ENCODE results near the gene RNF126. TPM values are rescaled to one million over a fixed set of nuclear protein-coding genes. Genes with fewer than 3 reads are reported as not detected.

RNF126 gene
- total and polyA plus RNA-seq, 8 donors = 21.1 to 240 (median 35.0) TPM

DNA sequence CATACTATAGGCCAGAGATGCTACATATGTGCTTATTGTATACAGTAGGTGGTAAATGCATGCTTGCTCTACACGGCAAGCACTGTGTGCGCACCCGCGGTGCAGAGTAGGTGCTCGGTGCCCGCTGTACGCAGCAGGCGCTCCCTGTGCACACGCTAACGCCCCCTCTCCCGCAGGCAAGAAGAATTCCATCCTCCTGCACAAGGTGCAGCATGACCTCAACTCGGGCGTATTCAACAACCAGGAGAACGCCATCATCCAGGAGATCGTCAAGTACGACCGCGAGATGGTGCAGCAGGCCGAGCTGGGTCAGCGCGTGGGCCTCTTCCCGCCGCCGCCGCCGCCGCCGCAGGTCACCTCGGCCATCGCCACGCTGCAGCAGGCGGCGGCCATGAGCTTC lies 47.4 kb downstream of the RNF126 start:
- peak in 1 of 2 donors; percentile 71 for DNase-seq
- H3K4me3 ChIP-seq = no peak overlapping the region
- intact Hi-C loops (cut with DNase I; ENCODE audit: low total_unique reads) = no loop called here

DNA sequence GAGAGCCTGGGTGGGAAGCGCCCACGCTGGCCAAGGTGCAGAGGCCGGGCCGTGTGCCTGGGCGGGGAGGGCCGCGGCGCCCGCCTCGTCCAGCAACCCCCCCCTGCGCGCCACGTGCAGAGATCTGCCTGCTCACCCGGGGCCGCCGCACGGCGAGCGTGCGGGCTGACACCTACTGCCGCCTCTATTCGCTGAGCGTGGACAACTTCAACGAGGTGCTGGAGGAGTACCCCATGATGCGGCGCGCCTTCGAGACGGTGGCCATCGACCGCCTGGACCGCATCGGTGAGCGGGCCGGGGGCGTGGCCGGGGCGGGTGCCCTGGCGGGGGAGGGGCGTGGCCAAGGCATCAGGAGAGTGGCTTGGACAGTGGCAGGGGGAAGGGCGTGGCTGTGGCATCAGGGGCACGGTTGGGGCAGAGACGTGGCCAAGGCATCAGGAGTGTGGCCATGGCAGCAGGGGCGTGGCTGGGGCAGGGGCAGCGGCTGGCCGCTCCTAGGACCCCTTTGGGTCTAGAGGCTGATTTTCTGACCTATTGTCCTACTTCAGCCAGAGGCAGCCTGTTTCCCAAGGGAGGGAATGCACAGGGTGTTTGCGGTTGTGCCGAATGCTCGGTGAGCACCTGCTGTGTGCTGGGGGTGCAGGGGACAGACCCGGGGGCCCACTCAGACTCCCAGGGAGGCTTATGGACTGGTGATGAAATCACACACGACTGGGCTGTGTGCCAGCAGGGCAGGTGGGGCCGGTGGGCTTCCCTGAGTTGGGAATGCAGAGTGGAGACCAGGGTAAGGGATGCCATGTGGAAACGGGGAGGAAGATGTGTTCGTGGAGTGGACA lies 49.1 kb downstream of the RNF126 start:
- 60 to 87% (median 82%) methylated on average over 30 to 54 of the region's 54 CpGs for WGBS, 5 donors
- H3K27ac ChIP-seq = no peak overlapping the region
- no peak overlapping the region for H3K4me3 ChIP-seq
- TF ChIP-seq EP300 (IDR thresholded peaks at IDR 0.05) (no peak), POLR2AphosphoS5 (IDR thresholded peaks at IDR 0.05) (no peak), POLR2A (IDR thresholded peaks at IDR 0.05) (no peak)
- TF ChIP-seq, protein P1, sequence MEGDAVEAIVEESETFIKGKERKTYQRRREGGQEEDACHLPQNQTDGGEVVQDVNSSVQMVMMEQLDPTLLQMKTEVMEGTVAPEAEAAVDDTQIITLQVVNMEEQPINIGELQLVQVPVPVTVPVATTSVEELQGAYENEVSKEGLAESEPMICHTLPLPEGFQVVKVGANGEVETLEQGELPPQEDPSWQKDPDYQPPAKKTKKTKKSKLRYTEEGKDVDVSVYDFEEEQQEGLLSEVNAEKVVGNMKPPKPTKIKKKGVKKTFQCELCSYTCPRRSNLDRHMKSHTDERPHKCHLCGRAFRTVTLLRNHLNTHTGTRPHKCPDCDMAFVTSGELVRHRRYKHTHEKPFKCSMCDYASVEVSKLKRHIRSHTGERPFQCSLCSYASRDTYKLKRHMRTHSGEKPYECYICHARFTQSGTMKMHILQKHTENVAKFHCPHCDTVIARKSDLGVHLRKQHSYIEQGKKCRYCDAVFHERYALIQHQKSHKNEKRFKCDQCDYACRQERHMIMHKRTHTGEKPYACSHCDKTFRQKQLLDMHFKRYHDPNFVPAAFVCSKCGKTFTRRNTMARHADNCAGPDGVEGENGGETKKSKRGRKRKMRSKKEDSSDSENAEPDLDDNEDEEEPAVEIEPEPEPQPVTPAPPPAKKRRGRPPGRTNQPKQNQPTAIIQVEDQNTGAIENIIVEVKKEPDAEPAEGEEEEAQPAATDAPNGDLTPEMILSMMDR (IDR thresholded peaks at IDR 0.05) = no peak
- H3K36me3 ChIP-seq = peaks cover 16 to 24% (median 23%) of the 10 kb centered on the region in 4 donors
- DNase-seq = no peak
- no peaks in the 10 kb centered on the region for H3K9me3 ChIP-seq
- H3K27me3 ChIP-seq = peaks cover 0 to 58% (median 11%) of the 10 kb centered on the region in 3 donors
- H3K4me1 ChIP-seq = peaks cover 15 to 43% (median 28%) of the 10 kb centered on the region in 4 donors
- intact Hi-C loops (cut with DNase I; ENCODE audit: low total_unique reads) = no loop called here

More for the DNA sequence above, 47.4 kb downstream of the RNF126 start:
- WGBS, 5 donors = 16 to 53% (median 28%) methylated on average over 10 to 33 of the region's 33 CpGs
- Histone ChIP-seq H3K27me3 (peaks cover 0 to 41% (median 9%) of the 10 kb centered on the region in 3 donors), H3K27ac (no peak overlapping the region), H3K9me3 (no peaks in the 10 kb centered on the region), H3K36me3 (peaks cover 32 to 41% (median 39%) of the 10 kb centered on the region in 4 donors), H3K4me1 (peaks cover 7 to 26% (median 15%) of the 10 kb centered on the region in 4 donors)
- TF ChIP-seq POLR2A (IDR thresholded peaks at IDR 0.05) (no peak), POLR2AphosphoS5 (IDR thresholded peaks at IDR 0.05) (no peak), EP300 (IDR thresholded peaks at IDR 0.05) (no peak)
- TF ChIP-seq, protein P1 (IDR thresholded peaks at IDR 0.05) = no peak

DNA sequence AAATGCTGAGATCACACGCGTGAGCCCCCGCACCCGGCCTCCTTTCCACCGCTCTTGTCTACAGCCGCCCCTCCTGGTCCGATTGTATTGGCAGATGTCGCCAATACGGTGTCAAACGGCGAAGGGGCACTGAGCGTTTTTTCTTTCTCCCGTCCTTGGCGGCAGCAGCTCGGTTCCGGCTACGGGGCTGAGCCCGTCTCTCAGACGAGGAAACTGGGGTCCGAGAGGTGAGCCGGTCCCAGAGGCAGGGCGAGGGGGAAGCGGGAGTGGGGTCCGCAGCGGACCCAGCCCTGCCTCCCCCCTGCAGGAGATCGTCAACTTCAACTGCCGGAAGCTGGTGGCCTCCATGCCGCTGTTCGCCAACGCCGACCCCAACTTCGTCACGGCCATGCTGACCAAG lies 50.1 kb downstream of the RNF126 start:
- Histone ChIP-seq H3K36me3 (peaks cover 6 to 14% (median 12%) of the 10 kb centered on the region in 4 donors), H3K4me1 (peaks cover 15 to 48% (median 32%) of the 10 kb centered on the region in 4 donors), H3K9me3 (no peaks in the 10 kb centered on the region), H3K4me3 (no peak overlapping the region), H3K27ac (no peak overlapping the region), H3K27me3 (peaks cover 0 to 68% (median 11%) of the 10 kb centered on the region in 3 donors)
- TF ChIP-seq POLR2AphosphoS5 (IDR thresholded peaks at IDR 0.05) = no peak
- TF ChIP-seq, protein P1 (IDR thresholded peaks at IDR 0.05) = no peak
- TF ChIP-seq EP300 (IDR thresholded peaks at IDR 0.05) = no peak
- no peak for TF ChIP-seq POLR2A (IDR thresholded peaks at IDR 0.05)
- intact Hi-C loops (cut with DNase I; ENCODE audit: low total_unique reads) = no loop called here
- 74 to 92% (median 91%) methylated on average over 29 to 33 of the region's 33 CpGs for WGBS, 5 donors
- DNase-seq = no peak

DNA sequence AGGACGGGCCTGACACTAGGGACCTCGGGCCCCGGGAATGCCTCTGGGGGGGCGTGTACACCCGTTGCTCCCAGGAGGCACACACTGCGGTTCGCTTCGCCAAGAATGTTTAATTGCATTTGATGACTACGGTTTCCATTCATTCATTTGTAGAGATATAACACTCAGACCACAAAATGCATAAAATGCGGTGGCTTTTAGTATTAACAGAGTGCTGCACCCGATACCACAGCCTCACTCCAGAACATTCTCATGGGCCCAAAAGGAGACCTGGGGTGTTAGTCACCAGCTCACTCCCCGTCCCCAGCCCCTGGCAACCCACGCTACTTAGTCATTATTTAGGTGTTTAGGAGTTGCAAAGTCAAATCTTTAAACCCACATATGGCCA lies 51.5 kb downstream of the RNF126 start:
- WGBS, 5 donors = 38 to 53% (median 47%) methylated on average over 13 of the region's 13 CpGs
- TF ChIP-seq POLR2AphosphoS5 (IDR thresholded peaks at IDR 0.05) (no peak), EP300 (IDR thresholded peaks at IDR 0.05) (no peak), POLR2A (IDR thresholded peaks at IDR 0.05) (no peak)
- TF ChIP-seq, protein P1 (IDR thresholded peaks at IDR 0.05) = no peak
- H3K9me3 ChIP-seq = no peaks in the 10 kb centered on the region
- peaks cover 0 to 66% (median 7%) of the 10 kb centered on the region in 3 donors for H3K27me3 ChIP-seq
- H3K4me3 ChIP-seq = peak overlapping the region in 2 of 4 donors; percentile 27 to 28
- peak overlapping the region in 3 of 5 donors; percentile 47 to 67 (median 65) for H3K27ac ChIP-seq
- intact Hi-C loops (cut with DNase I; ENCODE audit: low total_unique reads) = no loop called here
- peaks cover 14 to 39% (median 29%) of the 10 kb centered on the region in 4 donors for H3K4me1 ChIP-seq
- no peaks in the 10 kb centered on the region for H3K36me3 ChIP-seq
- DNase-seq = no peak
